GM19328 (cell line): Measurements from ENCODE around the gene PACS2.

Source experiments
- ATAC-seq: cut with Tn5 transposase; IDR thresholded peaks from one replicate; pipeline ENCODE4 v1.9.1; 2021; ENCODE audit warnings: mild to moderate bottlenecking, moderate library complexity; ENCODE audit not compliant: unreplicated experiment

The PACS2 gene

DNA sequence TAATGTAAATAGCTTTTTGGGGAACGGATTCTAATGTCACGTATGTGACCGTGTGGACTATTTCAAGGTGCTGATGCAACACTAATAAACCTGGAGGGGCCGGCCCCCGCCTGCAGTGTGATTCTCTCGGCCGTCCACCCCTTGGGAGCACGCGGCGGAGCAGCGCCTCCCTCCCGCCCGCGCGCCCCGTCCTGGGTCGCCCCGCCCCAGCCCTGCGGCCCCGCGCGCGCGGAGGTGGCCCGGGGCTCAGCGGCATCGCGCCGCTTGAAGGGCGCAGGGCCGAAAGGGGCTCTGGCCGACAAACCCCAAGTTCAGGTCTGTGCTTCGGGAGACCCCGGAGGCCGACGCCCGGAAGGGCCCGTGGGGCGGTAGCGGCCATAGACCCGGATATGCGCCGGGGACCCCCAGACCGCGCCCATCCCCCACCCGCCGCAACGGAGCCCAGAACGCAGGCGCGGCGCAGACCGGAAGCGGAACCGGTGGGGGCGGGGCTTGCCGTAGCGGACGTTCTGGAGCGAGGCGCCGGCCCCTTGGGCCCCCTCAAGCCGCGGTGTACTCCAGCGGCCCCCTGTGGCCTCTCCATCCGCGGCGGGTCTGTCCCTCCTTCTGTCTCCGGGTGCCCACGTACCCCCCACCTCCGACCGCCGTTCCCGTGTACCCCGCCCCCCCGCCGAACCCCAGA is 83.6 kb downstream of the PACS2 start, which contains the start of gene TEX22:
Gene TEX22, plus strand, starts transcription at position 495 of the 682 bp plus-strand sequence. CDS start 803 bp downstream, outside the sequence.
- peak; percentile 71 for ATAC-seq

DNA sequence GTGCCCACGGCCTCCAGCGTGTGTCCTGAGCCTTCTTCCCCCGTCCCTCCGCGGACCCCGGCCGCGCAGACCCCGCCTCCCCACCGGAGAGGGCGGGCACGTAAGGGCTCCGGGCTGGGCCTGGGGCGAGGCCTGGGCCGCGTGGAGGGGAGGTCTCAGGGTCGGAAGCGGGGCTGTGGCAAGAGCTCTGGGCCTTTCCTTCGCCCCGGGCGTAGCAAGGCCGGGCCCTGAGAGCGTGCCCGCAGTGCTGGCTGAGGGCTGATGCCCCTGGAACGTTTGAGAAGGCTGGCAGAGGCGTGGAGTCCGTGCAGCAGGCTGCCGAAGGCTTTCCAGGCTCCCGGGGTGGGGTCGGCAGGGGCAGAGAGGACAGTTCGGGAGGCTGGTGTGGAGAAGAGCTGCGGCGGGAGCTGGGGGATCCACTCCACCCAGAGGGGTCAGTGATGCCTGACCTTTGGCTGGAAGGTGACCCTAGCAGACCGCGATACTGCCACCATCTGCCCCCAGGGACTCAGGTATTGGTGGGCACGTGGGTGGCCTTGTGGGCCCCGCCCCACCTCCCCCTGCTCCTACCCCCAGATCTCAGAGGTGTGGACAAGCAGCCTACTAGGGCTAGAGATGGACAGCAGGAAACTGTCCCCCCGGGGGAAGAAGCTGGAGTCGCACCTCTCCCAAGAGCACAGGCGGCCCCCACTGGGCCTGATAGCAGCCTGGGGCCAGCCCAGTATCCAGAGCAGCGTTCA is 84.3 kb downstream of the PACS2 start:
- ATAC-seq, result peak; percentile 27

DNA sequence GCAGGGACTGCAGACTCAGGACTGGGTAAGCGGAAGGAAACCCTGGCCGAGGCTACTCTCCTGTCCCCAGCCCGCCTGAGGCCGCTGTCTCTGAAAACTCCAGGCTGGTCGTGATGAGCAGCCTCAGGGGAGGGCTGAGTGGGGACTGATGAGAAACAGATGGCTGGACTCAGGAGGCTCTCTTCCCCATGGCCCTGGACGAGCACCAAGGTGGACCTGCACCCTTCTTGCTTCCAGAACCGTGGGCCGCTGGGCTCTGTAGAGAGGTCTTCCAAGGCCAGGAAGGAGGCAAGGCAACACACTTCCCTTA is 84.9 kb downstream of the PACS2 start:
- ATAC-seq, result no peak

DNA sequence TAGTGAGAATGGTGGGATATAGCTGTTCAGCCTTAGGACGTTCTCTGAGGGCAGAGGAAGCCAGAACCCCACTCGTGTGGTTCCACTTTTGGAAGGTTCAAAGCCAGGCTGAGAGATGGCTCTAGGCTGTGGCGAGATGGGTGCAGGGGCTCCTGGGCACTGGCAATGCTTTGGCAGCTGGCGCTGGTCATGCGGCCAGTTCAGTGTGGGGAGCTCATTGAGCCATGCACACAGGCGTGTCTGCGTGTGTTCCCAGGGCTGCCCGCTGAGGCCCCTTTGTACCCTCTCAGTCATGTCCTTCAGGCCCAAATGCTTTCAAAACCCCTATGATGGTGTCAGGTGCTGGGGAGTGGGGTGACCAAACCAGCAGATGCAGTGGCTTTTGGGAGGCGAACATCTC is 85.5 kb downstream of the PACS2 start:
- ATAC-seq, result no peak

DNA sequence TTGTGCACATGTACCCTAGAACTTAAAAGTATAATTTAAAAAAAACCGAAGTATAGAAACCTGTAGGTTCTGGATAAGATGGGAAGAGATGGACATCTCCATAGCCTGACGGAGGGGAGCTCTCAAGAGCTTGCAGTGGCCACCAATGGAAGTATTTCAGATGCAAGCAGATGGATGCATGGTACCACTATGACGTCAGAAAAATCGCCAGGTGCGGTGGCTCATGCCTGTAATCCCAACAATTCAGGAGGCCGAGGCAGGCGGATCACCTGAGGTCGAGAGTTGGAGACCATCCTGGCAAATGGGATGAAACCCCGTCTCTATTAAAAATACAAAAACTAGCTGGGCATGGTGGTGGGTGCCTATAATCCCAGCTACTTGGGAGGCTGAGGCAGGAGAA is 87.2 kb downstream of the PACS2 start:
- no peak for ATAC-seq

DNA sequence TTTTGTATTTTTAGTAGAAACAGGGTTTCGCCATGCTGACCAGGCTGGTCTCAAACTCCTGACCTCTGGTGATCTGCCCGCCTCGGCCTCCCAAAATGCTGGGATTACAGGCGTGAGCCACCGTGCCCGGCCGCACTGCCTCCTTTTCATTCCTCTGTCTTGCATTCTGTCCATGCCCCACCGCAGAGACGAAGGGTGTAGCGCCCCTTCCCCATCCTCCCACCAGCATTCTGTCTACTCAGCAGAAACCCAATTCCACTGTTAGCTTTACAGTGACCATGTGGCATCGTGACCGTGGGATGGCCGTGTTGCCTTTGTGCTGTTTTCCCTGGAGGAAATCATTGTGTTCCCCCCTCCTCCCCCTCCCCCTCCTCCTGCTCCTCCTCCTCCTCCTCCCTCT is 94.0 kb downstream of the PACS2 start:
- ATAC-seq, result no peak

DNA sequence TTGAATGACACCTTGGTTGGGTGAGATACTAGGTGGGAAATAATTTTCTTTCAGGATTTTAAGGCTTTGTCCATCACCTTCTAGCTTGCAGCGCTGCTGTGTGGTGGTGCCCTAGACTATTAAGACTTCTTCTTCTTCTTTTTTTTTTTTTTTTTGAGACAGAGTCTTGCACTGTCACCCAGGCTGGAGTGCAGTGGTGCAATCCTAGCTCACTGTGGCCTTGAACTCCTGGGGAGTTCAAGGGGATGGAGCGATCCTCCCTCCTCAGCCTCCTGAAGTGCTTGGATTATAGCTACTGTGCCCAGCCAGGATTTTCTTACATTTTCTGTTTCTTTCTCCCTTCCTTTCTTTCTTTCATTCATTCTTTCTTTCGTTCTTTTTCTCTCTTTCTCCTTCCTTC is 94.8 kb downstream of the PACS2 start:
- ATAC-seq, result no peak

DNA sequence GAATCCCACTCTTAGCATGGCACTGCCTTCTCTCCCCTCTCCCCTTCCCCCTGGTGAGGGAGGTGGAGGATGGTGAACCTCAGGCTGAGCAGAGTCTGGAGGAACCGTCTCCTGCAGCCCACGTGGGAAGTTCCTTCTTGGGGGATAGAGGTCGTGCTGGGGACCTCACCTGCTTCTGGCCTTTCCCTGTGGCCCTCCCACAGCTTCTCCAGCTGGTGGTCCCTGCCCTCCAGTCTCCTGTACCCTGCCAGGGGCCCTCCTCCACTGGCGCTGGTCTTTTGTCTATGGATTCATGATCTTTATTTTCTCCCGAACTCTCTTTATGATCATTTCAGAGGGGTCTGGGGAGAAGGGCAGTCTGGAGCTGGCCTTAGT is 96.1 kb downstream of the PACS2 start:
- no peak for ATAC-seq

DNA sequence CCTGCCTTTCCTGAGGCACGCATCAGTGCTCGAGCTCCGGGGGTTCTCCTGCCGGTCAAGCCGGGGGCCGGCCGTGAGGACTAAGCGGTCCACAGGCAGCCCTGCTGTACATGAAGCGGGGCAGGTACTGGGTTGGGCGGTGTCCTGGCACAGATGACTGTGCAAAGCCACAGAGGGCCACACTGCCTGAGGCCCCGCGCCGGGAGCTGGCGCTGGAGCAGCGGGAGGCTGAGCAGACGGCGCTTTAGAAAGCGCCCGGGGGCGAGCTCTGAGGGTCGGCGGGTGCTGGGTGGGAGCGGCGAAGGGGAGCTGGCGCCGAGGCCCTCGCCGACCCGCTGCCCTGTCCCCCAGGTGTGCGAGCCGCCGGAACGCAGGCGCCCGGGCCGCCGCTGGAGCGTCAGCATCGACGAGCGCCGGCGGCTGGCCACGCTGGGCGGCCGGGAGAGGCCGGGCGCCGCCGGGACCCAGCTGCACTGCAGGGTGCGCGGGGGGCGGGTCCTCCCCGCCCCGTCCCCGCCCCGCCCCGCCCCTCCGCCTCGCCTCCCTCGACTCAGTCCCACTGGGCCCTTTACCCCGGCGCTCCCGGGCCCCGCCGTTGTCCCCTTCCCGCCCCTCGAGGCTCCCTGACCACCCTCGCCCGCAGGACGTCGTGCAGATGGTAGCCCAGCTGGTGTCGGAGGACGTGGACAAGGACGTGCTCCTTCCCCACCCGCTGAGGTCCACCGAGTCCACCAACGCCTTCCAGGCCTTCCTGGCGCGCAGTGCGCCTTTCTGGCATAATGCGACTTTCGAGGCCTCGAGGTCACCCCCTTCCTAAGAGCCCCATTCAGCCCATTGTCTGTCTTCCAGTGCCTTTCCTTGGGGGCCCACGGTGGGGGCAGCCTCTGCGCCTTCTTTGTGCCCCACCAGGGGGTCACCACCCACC is 96.7 kb downstream of the PACS2 start:
- ATAC-seq, result no peak

DNA sequence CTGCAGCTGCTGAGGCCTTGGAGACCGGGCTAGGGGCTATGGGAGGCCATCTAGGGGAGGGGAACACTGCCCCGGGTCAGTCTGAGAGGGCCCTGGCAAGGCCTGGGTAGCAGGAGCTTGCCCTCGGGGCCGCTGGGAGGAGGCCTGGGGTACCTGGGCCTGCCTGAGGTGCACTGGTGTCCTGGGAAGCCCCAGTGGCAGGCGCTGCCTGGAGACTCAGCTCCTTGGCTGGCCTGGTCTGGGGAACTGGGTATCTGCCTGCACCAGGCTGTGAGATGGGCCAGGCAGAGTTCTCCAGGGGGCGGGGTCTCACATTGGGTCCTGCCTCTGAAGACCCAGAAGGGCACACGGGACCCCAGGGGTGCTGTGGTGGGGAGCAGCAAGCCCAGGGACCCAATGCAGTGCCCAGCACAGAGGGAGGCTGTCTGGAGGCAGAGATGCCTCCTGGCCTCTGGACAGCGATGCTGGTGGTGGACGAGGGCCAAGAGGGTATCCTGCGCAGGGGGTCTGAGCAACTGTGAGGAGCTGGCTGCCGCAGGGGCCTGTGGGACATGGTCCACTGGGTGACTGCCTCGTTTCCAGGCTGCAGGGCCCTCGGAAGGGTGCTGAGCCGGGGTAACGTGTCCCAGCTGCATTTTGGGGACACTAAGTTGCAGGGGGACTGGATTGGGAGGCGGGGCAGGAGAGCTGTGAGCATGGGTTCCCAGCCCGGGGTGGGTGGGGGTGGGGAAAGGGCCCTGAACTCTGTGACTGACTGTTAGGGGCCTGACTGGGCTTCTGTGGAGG is 97.6 kb downstream of the PACS2 start:
- ATAC-seq, result no peak

DNA sequence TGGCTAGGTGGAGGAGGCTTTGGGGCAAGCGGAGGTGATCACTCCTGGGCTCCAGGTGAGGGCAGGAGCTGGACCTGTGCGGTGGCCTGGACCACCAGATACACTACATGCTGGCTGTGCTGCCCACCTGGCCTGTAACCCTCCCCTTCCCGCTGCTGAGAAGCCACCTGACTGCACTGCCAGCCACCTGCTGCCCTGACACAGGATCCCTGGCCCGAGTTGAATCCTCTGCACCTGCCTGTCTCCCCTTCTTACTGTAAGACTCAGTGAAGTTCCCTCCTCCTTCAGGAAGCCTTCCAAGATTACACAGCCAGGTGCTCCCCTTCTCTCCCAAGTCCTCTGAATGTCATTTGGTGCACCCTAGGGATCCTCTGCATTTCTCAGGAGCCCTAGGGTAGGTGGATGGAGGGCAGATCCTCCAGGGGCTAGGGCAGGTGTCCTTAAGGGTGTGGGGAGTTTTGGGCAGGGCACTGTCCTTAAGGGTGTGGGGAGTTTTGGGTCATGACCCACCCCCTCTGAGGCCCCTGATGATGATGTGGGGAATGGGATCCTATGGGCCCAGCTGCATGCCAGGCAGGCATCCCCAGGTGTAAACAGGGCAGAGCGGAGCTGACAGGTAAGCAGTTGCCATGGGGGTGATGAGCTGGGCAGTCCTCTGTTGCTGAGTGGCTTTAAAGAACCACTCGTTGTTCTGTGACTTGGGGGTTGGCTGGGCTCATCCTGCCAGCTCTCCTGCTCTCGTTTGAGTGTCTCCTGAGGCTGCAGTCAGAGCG is 98.4 kb downstream of the PACS2 start:
- ATAC-seq, result no peak

DNA sequence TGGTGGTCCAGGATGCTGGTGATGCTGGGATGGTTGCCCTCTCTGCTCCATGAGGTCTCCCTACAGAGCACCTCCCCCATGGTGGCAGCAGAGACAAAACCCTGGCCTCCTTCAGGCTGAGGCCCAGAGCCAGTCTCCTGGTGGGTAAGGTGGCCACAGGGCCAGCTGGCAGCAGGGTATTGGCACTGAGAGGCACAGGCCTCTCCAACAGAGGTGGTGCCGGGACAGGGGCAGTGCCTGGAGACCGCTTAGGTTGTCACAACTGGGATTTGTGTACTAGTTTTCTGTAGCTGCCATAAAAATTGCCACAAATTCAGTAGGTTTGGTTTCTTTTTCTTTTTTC is 99.0 kb downstream of the PACS2 start:
- no peak for ATAC-seq

DNA sequence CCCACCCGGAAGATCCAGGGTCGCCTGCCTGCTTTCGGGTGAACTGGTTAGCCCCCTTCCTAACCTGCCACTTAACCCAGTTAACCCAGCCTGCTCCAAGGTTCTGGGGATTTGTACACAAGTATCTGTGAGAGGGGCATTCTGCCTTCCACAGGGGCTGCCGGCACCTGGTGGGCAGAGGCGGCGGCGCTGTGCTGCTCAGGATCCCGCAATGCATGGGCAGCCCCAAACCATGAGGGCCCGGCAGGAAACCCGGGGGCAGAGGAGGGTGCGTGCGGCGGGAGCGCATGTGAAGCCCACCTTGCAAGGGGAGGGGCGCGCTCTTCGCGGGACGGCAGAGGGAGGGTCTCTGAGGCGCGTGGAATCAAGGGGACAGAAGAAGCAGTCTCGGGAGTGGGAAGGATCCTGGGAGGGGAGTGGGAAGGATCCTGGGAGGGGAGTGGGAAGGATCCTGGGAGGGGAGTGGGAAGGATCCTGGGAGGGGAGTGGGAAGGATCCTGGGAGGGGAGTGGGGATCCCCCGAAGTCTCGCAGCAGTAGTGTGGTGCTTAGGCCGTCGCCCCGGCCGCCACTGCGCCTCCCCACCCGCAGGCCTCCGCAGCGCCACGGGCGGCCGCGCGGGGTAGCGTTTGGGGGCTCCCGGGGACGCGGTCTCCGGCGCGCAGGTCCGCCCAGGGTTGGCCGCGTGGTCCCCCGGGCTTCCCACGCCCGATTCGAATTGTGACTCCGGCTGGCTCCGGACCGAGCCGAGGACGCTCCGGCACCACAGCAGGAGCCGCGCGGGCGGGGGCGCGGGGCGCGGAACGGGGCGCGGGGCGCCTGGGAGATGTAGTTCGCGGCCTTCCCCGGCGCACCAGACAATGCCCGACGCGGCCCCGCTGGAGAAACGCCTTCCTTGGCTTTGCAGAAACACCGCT is 100.2 kb downstream of the PACS2 start:
- ATAC-seq, result peak; percentile 49

DNA sequence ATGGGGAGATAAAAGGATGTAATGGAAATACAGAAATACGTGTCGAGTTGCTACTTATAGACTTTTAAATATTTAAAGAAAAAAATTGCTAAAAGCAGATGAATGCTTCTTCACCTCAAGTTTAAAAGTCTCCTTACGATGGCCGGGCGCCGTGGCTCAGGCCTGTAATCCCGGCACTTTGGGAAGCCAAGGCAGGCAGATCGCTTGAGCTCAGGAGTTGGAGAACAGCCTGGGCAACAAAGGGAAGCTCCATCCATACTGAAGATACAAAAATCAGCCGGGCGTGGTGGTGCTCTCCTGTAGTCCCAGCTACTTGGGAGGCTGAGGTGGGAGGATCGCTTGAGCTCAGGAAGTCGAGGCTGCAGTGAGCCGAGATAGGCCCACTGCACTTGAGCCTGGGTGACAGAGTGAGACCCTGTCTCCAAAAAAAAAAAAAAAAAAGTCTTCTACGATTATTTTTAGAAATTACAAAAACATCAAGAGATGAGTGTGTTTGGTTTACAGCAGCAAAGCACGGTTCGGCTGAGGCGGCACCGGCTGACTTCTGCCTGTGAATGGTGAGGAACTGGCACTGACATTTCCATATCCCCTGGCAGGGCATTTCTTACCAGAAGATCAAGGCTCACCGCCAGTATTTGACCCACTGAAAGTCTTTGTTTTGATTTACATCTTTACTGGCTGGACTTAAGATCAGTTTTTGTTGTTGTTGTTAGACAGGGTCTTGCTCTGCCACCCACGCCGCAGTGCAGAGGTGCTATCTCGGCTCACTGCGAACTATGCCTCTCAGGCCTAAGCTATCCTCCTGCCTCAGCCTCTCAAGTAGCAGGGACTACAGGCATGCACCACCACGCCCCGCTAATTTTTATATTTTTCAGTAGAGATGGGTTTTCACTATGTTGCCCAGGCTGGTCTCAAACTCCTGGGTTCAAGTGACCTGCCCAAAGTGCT is 101.2 kb downstream of the PACS2 start:
- no peak for ATAC-seq

DNA sequence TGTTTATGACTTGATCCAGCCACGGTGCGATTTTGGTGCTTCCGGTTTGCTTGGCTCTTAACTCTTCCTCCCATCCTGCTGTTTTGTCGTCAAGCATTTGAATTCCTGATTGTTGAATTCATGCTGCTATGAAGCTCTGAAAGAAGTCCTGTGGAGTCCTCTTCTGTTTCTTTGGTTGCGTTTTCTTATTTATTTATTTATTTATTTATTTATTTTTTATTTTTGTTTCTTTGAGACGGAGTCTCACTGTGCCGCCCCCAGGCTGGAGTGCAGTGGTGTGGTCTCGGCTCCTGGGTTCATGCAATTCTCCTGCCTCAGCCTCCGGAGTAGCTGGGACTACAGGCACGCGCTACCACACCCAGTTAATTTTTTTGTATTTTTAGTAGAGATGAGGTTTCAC is 102.1 kb downstream of the PACS2 start:
- no peak for ATAC-seq

DNA sequence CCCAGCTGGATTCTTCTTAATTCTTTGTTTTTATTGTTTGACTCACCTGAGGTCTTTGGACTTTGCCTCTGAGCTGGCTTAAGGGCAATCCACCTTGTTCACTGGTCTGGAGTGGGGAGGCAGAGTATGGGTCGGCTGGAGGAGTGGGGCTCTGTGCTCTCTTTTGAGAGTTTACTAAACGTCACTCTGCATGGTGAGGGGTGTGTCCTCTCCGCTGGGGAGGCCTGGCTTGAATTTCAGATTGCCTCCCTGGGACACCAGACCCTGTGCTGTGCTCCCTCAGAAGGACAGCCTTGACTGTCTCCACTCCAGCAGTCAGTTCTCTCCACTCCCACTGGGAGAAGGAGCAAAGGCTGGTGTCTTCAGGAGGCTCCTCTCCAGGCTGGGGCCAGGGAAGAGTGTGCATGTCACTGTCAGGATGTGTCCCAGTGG is 103.2 kb downstream of the PACS2 start:
- ATAC-seq, result no peak

DNA sequence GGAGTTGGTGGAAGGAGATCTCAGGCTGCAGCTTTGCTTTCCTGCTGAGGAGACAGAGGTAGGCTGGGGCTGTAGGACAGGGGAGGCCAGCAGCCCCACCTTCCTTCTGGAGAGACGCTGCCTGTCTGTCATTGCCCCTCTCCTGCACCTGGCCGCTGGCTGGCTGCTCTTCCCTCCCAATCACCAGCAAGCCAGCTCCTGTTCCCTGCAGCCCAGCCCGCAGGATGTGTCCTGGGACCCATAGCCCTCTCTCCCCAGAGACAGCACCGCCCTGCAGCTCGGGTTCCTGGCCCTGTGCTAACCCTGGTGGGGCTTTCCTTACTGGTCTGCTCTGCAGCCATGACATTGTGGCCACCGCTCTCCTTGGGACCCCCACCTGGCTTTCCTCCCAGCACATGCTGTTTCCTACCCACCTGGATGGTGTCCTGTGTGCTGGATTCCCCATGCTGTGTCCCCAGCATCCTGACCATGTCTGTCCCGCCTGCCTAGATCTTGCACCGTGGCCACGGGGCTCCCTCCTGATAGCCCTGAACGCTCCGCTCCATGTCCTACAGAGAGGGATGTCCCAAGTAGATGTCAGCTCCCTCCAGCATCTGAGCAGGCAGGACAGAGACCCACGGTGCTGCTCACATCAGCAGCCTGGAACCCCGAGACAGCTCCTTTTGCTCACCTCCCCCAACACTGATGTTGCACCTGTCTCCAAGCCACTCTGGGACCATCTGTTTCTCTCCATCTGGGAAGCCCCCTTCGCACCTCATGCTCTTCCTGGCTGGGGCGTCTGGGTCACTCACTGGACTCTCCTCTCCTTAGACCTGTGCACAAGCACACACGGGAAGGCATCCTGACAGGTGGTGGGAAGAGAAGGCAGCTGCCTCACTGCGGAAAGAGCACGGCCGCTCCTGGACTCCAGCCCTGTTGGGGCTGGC is 104.0 kb downstream of the PACS2 start:
- ATAC-seq, result no peak
